GM12878 (cell line): Measurements from ENCODE around the gene LRRIQ1. TPM values are rescaled to one million over a fixed set of nuclear protein-coding genes. Genes with fewer than 3 reads are reported as not detected.

Source experiments
- ATAC-seq: fragments of 200-7000 bp; cut with Tn5 transposase; 3 replicates; pipeline ENCODE4 v1.9.1; 2020; ENCODE audit warnings: mild to moderate bottlenecking, moderate library complexity
- BruUV-seq: library from RNA; stranded (reverse); fragments of 400-500 nt; replicated peaks from 2 replicates; lab custom pipeline; 2021; lab: Mats Ljungman, UMichigan
- CTCF ChIA-PET: fragments of 300-600 bp; sonication (Branson Sonifier 250); formaldehyde crosslinking; extraction: SDS; loops from one replicate; lab custom pipeline; 2021; ENCODE audit warnings: inconsistent platforms; lab: Yijun Ruan, JAX
- POLR2A ChIA-PET: fragments of 350-600 bp; formaldehyde crosslinking; extraction: SDS; loops from one replicate; lab custom pipeline; 2021; ENCODE audit warnings: inconsistent platforms; lab: Charles Lee
- RAD21 ChIA-PET: fragments of 300-600 bp; sonication (Branson Sonifier 250); formaldehyde crosslinking; loops from one replicate; lab custom pipeline; 2023; ENCODE audit warnings: antibody characterized with exemption; ENCODE audit not compliant: unreplicated experiment; lab: Charles Lee
- SMC1A ChIA-PET: fragments of 300-600 bp; sonication (Branson Sonifier 250); formaldehyde crosslinking; loops from one replicate; lab custom pipeline; 2023; ENCODE audit not compliant: unreplicated experiment, uncharacterized antibody; lab: Charles Lee
- DNase-seq: peaks from one replicate; pipeline ENCODE4 v3.0.0-alpha.2; 2011; ENCODE audit warnings: low read depth, low spot score
- FAIRE-seq: peaks from 3 replicates; lab custom pipeline; 2011; peaks lifted over from hg19 to GRCh38; lab: Jason Lieb, UNC
- H2AFZ ChIP-seq: 2 replicates; pipeline ENCODE4 v1.6.0; 2011; ENCODE audit warnings: low read depth, low read length, control low read depth; ENCODE audit not compliant: control insufficient read depth
- H3K27ac ChIP-seq: 2 replicates; pipeline ENCODE4 v1.5.1; 2011; ENCODE audit warnings: control low read depth; ENCODE audit not compliant: control insufficient read depth, insufficient read depth
- H3K27me3 ChIP-seq, 2 experiments: replicated peaks in 1 of 2; 2 replicates each; pipeline versions ENCODE4 v1.6.0 to v1.6.1; 2011; ENCODE audit warnings: low read length in 1 of 2; ENCODE audit not compliant: control insufficient read depth in 2 of 2, insufficient read depth in 2 of 2
- H3K36me3 ChIP-seq, 2 experiments: 2 replicates each; pipeline ENCODE4 v1.5.1; 2011; ENCODE audit warnings: low read length in 1 of 2; ENCODE audit not compliant: control insufficient read depth in 2 of 2, insufficient read depth in 2 of 2
- H3K4me1 ChIP-seq: 2 replicates; pipeline ENCODE4 v1.6.1; 2011; ENCODE audit warnings: mild to moderate bottlenecking, low read length, moderate library complexity, mixed read lengths; ENCODE audit not compliant: control insufficient read depth, insufficient read depth
- H3K4me2 ChIP-seq: 2 replicates; pipeline ENCODE4 v1.6.0; 2011; ENCODE audit warnings: control low read depth; ENCODE audit not compliant: control insufficient read depth, insufficient read depth
- H3K4me3 ChIP-seq: fragments of 200-600 bp; sonication (generic); 2 replicates; pipeline ENCODE4 v1.5.1; 2016
- H3K79me2 ChIP-seq: 2 replicates; pipeline ENCODE4 v1.6.0; 2011; ENCODE audit warnings: low read length; ENCODE audit not compliant: control insufficient read depth, insufficient read depth
- H3K9ac ChIP-seq: 2 replicates; pipeline ENCODE4 v1.8.0; 2011; ENCODE audit warnings: low read length, control low read depth, mixed read lengths; ENCODE audit not compliant: control insufficient read depth, insufficient read depth
- H3K9me3 ChIP-seq: replicated peaks from 3 replicates; pipeline ENCODE4 v1.5.1; 2011; ENCODE audit warnings: mild to moderate bottlenecking, low read length; ENCODE audit not compliant: control insufficient read depth, insufficient read depth
- H4K20me1 ChIP-seq: 2 replicates; pipeline ENCODE4 v1.6.0; 2011; ENCODE audit not compliant: control insufficient read depth, insufficient read depth
- BMI1 ChIP-seq: fragments of 450-650 bp; IDR thresholded peaks from 2 replicates; pipeline ENCODE4 v1.6.1; 2016; ENCODE audit warnings: mild to moderate bottlenecking, moderate library complexity, borderline replicate concordance
- JUNB ChIP-seq: IDR thresholded peaks from 2 replicates; pipeline ENCODE4 v1.6.1; 2016; ENCODE audit warnings: antibody characterized with exemption, mild to moderate bottlenecking
- MTA3 ChIP-seq: IDR thresholded peaks from 2 replicates; pipeline ENCODE4 v1.6.1; 2012; ENCODE audit warnings: low read length, inconsistent platforms, borderline replicate concordance
- POLR2AphosphoS5 ChIP-seq: IDR thresholded peaks from 2 replicates; pipeline ENCODE4 v1.6.1; 2011; ENCODE audit warnings: mild to moderate bottlenecking, low read length, inconsistent platforms
- RUNX3 ChIP-seq: IDR thresholded peaks from 2 replicates; pipeline ENCODE4 v1.6.1; 2012; ENCODE audit warnings: low read length, inconsistent platforms
- SMARCA5 ChIP-seq: fragments of 450-650 bp; IDR thresholded peaks from 2 replicates; pipeline ENCODE4 v1.6.1; 2017; ENCODE audit warnings: mild to moderate bottlenecking
- ZBED1 ChIP-seq: IDR thresholded peaks from 2 replicates; pipeline ENCODE4 v1.6.1; 2016; ENCODE audit warnings: borderline replicate concordance
- ZBTB33 ChIP-seq: fragments of 450-650 bp; IDR thresholded peaks from 2 replicates; pipeline ENCODE4 v1.6.1; 2017; ENCODE audit warnings: mild to moderate bottlenecking
- ZNF622 ChIP-seq: fragments of 450-650 bp; IDR thresholded peaks from 2 replicates; pipeline ENCODE4 v1.6.1; 2017; ENCODE audit warnings: mild to moderate bottlenecking, inconsistent platforms
- WGBS: methylation state at CpG from one replicate; pipeline ENCODE4 v1.1.6; 2016; ENCODE audit warnings: low lambda C conversion rate; ENCODE audit not compliant: insufficient replicate concordance, insufficient coverage; ENCODE audit errors: missing lambda C conversion rate; 5-methylcytosine and 5-hydroxymethylcytosine counted together
- in situ Hi-C: fragments of 300-500 bp; cut with MboI; formaldehyde crosslinking; loops from 9 replicates; pipeline ENCODE4 v1.14.3; 2018; ENCODE audit warnings: mixed read lengths
- intact Hi-C: fragments of 100-400 bp; cut with micrococcal nuclease; formaldehyde crosslinking; loops from one replicate; pipeline ENCODE4 v1.14.2; 2022; ENCODE audit not compliant: unreplicated experiment
- polyA plus RNA-seq, 11 experiments: library from polyadenylated mRNA; depleted of rRNA in 4 of 11; unstranded in 6 of 11; stranded (reverse) in 5 of 11; fragments of >200 nt; fragmentation: Nextera tagmentation in 4 of 11; fragmentation: Illumina TruSeq in 1 of 11; extraction: Ambion mirVana in 4 of 11; extraction: Trizol in 1 of 11; gene quantifications; 1 replicate in 1 of 11; 2 replicates in 10 of 11; pipeline versions ENCODE4 v1.2.1 to v1.2.3, GENCODE V29; 2011 to 2016; ENCODE audit warnings: inconsistent platforms in 2 of 11, missing spikeins in 2 of 11, low read depth in 1 of 11
- total RNA-seq, 4 experiments: library from RNA; depleted of rRNA in 3 of 4; stranded (reverse); fragments of >200 nt in 3 of 4; fragmentation: Illumina TruSeq in 1 of 4; extraction: Trizol in 1 of 4; gene quantifications; 2 replicates each; pipeline versions ENCODE4 v1.2.1 to v1.2.3, GENCODE V29; 2013 to 2021

Gene LRRIQ1
- total and polyA plus RNA-seq, 10 of the 15 experiments (the other 5 are each of a cell fraction or from before 2014, with no cell fraction given): 0.14 to 0.45 (median 0.37) TPM; not detected in 4

DNA sequence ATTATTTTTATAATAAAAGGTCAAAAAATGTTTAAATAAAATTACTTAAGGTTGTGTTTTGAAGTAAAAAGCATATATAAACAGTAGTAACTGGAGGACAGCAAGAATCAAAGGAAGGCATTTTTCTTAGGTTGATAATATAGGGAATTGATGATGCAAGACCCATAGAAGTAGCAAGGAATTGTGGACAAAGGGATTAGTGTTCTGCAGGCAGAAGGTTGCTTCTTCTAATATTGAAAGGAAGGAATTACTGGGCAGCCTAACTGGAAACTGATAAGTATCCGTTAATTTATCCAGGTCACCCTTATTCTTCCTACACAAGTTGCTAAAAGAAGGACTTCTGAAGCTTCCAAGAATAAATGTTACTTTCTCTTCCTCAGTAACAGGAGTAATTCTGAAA lies 189.3 kb downstream of the LRRIQ1 start:
- Histone ChIP-seq H4K20me1 (no peaks in the 10 kb centered on the region), H3K79me2 (no peaks in the 10 kb centered on the region), H3K27me3 (no peaks in the 10 kb centered on the region), H3K4me1 (no peaks in the 10 kb centered on the region), H3K4me2 (no peak overlapping the region), H3K9ac (no peak overlapping the region), H3K4me3 (no peak overlapping the region), H3K27ac (no peak overlapping the region), H3K36me3 (no peaks in the 10 kb centered on the region), H2AFZ (no peak overlapping the region), H3K9me3 (no peaks in the 10 kb centered on the region)
- no peak for TF ChIP-seq JUNB
- no peak for TF ChIP-seq ZNF622
- TF ChIP-seq RUNX3: no peak
- TF ChIP-seq ZBTB33: no peak
- TF ChIP-seq MTA3: no peak
- no peak for TF ChIP-seq SMARCA5
- no TSS peak for BruUV-seq
- intact Hi-C loops (no loop called here), in situ Hi-C loops (no loop called here)
- 0% methylated on average over 1 of the region's 1 CpG for WGBS
- SMC1A ChIA-PET: interaction anchor here (0.8 kb wide), 1 partner anchor 19 kb away, joined by 3 read pairs; no protein-coding TSS in a partner anchor
- no peak for ATAC-seq
- POLR2A ChIA-PET: no interaction called here
- no peak for FAIRE-seq
- RAD21 ChIA-PET: no interaction called here
- CTCF ChIA-PET: no interaction called here
- DNase-seq: no peak

GRCh38 chr12:85237327-85237726 lies 201.2 kb downstream of the LRRIQ1 start:
- no peak for TF ChIP-seq ZBED1
- TF ChIP-seq BMI1: no peak
- no peak for TF ChIP-seq POLR2AphosphoS5
- TF ChIP-seq RUNX3: no peak
- TF ChIP-seq, all 136 proteins: peak for 0
- H2AFZ ChIP-seq: no peak overlapping the region
- no peaks in the 10 kb centered on the region for H4K20me1 ChIP-seq
- H3K79me2 ChIP-seq: no peaks in the 10 kb centered on the region
- ChIA-PET POLR2A (no interaction called here), SMC1A (no interaction called here), RAD21 (no interaction called here), CTCF (no interaction called here)
- H3K9me3 ChIP-seq: no peaks in the 10 kb centered on the region
- no TSS peak for BruUV-seq
- H3K9ac ChIP-seq: no peak overlapping the region
- no peaks in the 10 kb centered on the region for H3K4me1 ChIP-seq
- FAIRE-seq: no peak
- H3K27me3 ChIP-seq: no peaks in the 10 kb centered on the region
- 0% methylated on average over 2 of the region's 2 CpGs for WGBS
- H3K36me3 ChIP-seq: no peaks in the 10 kb centered on the region
- ATAC-seq: no peak
- intact Hi-C loops (no loop called here), in situ Hi-C loops (no loop called here)
- DNase-seq: no peak
- H3K27ac ChIP-seq: no peak overlapping the region
- no peak overlapping the region for H3K4me3 ChIP-seq
- H3K4me2 ChIP-seq: no peak overlapping the region
